Vagina (tissue), 2 donors: ENCODE results near the gene NMUR1. TPM values are rescaled to one million over a fixed set of nuclear protein-coding genes. Genes with fewer than 3 reads are reported as not detected.

Experiments used
- DNase-seq, 2 donors: peaks; one replicate each; pipeline ENCODE4 v3.0.0-alpha.2; 2017; ENCODE audit errors: extremely low spot score in 2 of 2
- H3K27ac ChIP-seq: fragments of 200-600 bp; sonication (generic); one replicate; pipeline ENCODE4 v1.5.1; 2019
- H3K27me3 ChIP-seq: fragments of 200-600 bp; sonication (generic); one replicate; pipeline ENCODE4 v1.5.1; 2019
- H3K36me3 ChIP-seq, 2 donors: fragments of 200-600 bp; sonication (generic); one replicate each; pipeline ENCODE4 v1.5.1; 2017 to 2019
- H3K4me1 ChIP-seq: fragments of 200-600 bp; sonication (generic); one replicate; pipeline ENCODE4 v1.5.1; 2019
- H3K4me3 ChIP-seq, 2 donors: fragments of 200-600 bp; sonication (generic); 1 replicate in 1 of 2; 2 replicates in 1 of 2; pipeline ENCODE4 v1.5.1; 2016 to 2019
- H3K9me3 ChIP-seq: fragments of 200-600 bp; sonication (generic); one replicate; pipeline ENCODE4 v1.5.1; 2019
- CTCF ChIP-seq, 3 experiments: fragments of 450-650 bp in 2 of 3; fragments of 200-600 bp in 1 of 3; sonication (generic) in 1 of 3; IDR thresholded peaks; one replicate each; pipeline ENCODE4 v1.5.1; 2017 to 2019; ENCODE audit warnings: antibody characterized with exemption in 3 of 3, mild to moderate bottlenecking in 2 of 3, moderate library complexity in 2 of 3
- POLR2A ChIP-seq, 2 donors: fragments of 450-650 bp; IDR thresholded peaks; one replicate each; pipeline ENCODE4 v1.6.1; 2017; ENCODE audit warnings: antibody characterized with exemption in 2 of 2, mild to moderate bottlenecking in 2 of 2, moderate library complexity in 2 of 2
- POLR2AphosphoS5 ChIP-seq, 2 donors: sonication (generic); formaldehyde crosslinking; IDR thresholded peaks; one replicate each; pipeline ENCODE4 v1.9.0; 2017; ENCODE audit warnings: antibody characterized with exemption in 2 of 2, mild to moderate bottlenecking in 2 of 2, low read depth in 1 of 2; ENCODE audit not compliant: insufficient read depth in 1 of 2
- intact Hi-C: fragments of 100-400 bp; cut with DNase I; formaldehyde crosslinking; loops from one replicate; pipeline ENCODE4 v1.15.1; 2023
- total RNA-seq: library from RNA; depleted of rRNA; stranded (reverse); fragments of >200 nt; gene quantifications from one replicate; pipeline ENCODE4 v1.2.3, GENCODE V29; 2016

The NMUR1 gene
- total RNA-seq, 1 donor from 2014 or later, result not detected

DNA sequence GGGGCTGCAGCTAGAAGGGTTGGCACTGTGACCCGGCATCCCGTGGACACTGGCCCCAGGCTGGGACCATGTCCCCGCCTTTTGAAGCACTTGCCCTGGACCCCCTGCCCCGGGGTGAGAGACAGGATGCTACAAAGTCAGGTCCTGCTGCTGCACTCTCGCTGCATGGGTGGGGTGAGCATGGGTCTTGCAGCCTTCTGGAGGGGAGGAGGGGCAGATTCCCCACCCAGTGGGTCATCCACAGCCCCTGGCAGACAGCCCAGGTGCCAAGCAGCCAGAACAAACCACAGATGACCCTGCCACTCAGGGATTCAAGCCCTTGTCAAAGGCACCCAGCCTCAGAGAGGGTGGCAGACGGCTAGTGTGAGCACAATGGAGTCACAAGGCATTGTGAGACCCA, 5.7 kb upstream of the NMUR1 start:
- no peaks in the 10 kb centered on the region for H3K9me3 ChIP-seq
- no peak for TF ChIP-seq POLR2AphosphoS5 (IDR thresholded peaks at IDR 0.05; ENCODE audit: insufficient read depth in 1 of 2, low read depth in 1 of 2)
- no peak for TF ChIP-seq POLR2A (IDR thresholded peaks at IDR 0.05)
- no peak for TF ChIP-seq CTCF (IDR thresholded peaks at IDR 0.05)
- H3K27me3 ChIP-seq, result no peaks in the 10 kb centered on the region
- intact Hi-C loops, result no loop called here
- H3K27ac ChIP-seq, result no peak overlapping the region
- H3K4me1 ChIP-seq, result no peaks in the 10 kb centered on the region
- no peak for DNase-seq
- no peak overlapping the region for H3K4me3 ChIP-seq
- no peaks in the 10 kb centered on the region for H3K36me3 ChIP-seq

- H3K27ac ChIP-seq, result no peak overlapping the region
- no peaks in the 10 kb centered on the region for H3K36me3 ChIP-seq
- no peaks in the 10 kb centered on the region for H3K9me3 ChIP-seq
- peaks cover 7% of the 10 kb centered on the region for H3K27me3 ChIP-seq
- DNase-seq, result no peak
- no peak for TF ChIP-seq POLR2AphosphoS5 (IDR thresholded peaks at IDR 0.05; ENCODE audit: insufficient read depth in 1 of 2, low read depth in 1 of 2)
- TF ChIP-seq POLR2A (IDR thresholded peaks at IDR 0.05), result no peak
- TF ChIP-seq CTCF (IDR thresholded peaks at IDR 0.05), result no peak
- peaks cover 7% of the 10 kb centered on the region for H3K4me1 ChIP-seq
- H3K4me3 ChIP-seq, result no peak overlapping the region
- intact Hi-C loops, result no loop called here
Observed at GRCh38 chr2:231533777-231534125, 3.5 kb upstream of the NMUR1 start.

GRCh38 chr2:231533086-231533776, 3.0 kb upstream of the NMUR1 start:
- H3K27me3 ChIP-seq, result peaks cover 7% of the 10 kb centered on the region
- TF ChIP-seq POLR2AphosphoS5 (IDR thresholded peaks at IDR 0.05; ENCODE audit: insufficient read depth in 1 of 2, low read depth in 1 of 2) (no peak), CTCF (IDR thresholded peaks at IDR 0.05) (no peak), POLR2A (IDR thresholded peaks at IDR 0.05) (no peak)
- H3K9me3 ChIP-seq, result no peaks in the 10 kb centered on the region
- DNase-seq, result no peak
- H3K36me3 ChIP-seq, result no peaks in the 10 kb centered on the region
- H3K4me3 ChIP-seq, result no peak overlapping the region
- intact Hi-C loops, result no loop called here
- H3K4me1 ChIP-seq, result peaks cover 7% of the 10 kb centered on the region
- H3K27ac ChIP-seq, result no peak overlapping the region

DNA sequence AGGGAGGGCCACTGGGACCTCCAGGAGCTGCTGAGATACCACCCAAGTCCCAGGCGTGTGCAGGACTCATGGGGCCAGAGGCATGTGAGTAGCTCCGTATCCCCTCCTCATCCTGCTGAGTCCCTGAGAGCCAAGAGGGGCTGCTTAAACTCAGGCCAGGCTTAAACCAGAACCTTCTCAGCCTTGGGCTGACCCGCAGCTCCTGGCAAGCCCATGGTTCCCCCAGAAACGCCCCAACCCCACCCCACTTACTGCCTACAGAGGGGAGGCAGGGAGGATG, 2.5 kb upstream of the NMUR1 start:
- Histone ChIP-seq H3K4me3 (no peak overlapping the region), H3K4me1 (peaks cover 7% of the 10 kb centered on the region), H3K36me3 (no peaks in the 10 kb centered on the region), H3K27me3 (peaks cover 7% of the 10 kb centered on the region), H3K9me3 (no peaks in the 10 kb centered on the region), H3K27ac (no peak overlapping the region)
- TF ChIP-seq POLR2A (IDR thresholded peaks at IDR 0.05) (no peak), POLR2AphosphoS5 (IDR thresholded peaks at IDR 0.05; ENCODE audit: insufficient read depth in 1 of 2, low read depth in 1 of 2) (no peak), CTCF (IDR thresholded peaks at IDR 0.05) (no peak)
- no peak for DNase-seq
- intact Hi-C loops, result no loop called here

GRCh38 chr2:231531883-231532755, 1.9 kb upstream of the NMUR1 start:
- DNase-seq, result no peak
- H3K27ac ChIP-seq, result no peak overlapping the region

More at GRCh38 chr2:231531883-231532755, 1.9 kb upstream of the NMUR1 start:
- peaks cover 7% of the 10 kb centered on the region for H3K27me3 ChIP-seq
- TF ChIP-seq POLR2AphosphoS5 (IDR thresholded peaks at IDR 0.05; ENCODE audit: insufficient read depth in 1 of 2, low read depth in 1 of 2) (no peak), CTCF (IDR thresholded peaks at IDR 0.05) (no peak), POLR2A (IDR thresholded peaks at IDR 0.05) (no peak)
- intact Hi-C loops, result no loop called here
- H3K4me1 ChIP-seq, result peaks cover 7% of the 10 kb centered on the region
- no peaks in the 10 kb centered on the region for H3K9me3 ChIP-seq
- H3K4me3 ChIP-seq, result no peak overlapping the region
- H3K36me3 ChIP-seq, result no peaks in the 10 kb centered on the region
